ENCODE results near the gene HSD17B2.

DNA sequence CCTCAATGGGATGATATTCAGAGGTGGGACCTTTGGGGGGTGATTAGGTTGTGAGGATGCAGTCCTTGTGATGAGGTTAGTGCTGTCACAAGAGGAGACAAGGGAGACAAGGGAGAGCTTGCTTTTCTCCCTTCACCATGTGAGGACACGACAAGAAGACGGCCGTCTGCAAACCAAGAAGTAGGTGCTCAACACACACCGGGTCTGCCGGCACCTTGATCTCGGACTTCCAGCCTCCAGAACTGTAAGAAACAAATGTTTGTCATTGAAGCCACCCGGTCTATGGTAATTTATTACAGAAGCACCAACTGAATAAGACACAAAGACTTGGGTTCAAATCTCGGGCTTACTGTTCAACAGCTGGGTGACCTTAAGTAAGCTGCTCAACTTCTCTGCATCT lies 70.1 kb downstream of the HSD17B2 start:
- TF ChIP-seq, protein P1, sequence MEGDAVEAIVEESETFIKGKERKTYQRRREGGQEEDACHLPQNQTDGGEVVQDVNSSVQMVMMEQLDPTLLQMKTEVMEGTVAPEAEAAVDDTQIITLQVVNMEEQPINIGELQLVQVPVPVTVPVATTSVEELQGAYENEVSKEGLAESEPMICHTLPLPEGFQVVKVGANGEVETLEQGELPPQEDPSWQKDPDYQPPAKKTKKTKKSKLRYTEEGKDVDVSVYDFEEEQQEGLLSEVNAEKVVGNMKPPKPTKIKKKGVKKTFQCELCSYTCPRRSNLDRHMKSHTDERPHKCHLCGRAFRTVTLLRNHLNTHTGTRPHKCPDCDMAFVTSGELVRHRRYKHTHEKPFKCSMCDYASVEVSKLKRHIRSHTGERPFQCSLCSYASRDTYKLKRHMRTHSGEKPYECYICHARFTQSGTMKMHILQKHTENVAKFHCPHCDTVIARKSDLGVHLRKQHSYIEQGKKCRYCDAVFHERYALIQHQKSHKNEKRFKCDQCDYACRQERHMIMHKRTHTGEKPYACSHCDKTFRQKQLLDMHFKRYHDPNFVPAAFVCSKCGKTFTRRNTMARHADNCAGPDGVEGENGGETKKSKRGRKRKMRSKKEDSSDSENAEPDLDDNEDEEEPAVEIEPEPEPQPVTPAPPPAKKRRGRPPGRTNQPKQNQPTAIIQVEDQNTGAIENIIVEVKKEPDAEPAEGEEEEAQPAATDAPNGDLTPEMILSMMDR (IDR thresholded peaks at IDR 0.05): no peak
- TF ChIP-seq POLR2A (IDR thresholded peaks at IDR 0.05): no peak
- TF ChIP-seq POLR2AphosphoS5 (IDR thresholded peaks at IDR 0.05): no peak
